ENCODE measurements around the gene BRSK1. TPM values are rescaled to one million over a fixed set of nuclear protein-coding genes. Genes with fewer than 3 reads are reported as not detected.

BRSK1 gene
- total RNA-seq, 2 experiments from 2014 or later = 5.6 to 5.7 TPM

DNA sequence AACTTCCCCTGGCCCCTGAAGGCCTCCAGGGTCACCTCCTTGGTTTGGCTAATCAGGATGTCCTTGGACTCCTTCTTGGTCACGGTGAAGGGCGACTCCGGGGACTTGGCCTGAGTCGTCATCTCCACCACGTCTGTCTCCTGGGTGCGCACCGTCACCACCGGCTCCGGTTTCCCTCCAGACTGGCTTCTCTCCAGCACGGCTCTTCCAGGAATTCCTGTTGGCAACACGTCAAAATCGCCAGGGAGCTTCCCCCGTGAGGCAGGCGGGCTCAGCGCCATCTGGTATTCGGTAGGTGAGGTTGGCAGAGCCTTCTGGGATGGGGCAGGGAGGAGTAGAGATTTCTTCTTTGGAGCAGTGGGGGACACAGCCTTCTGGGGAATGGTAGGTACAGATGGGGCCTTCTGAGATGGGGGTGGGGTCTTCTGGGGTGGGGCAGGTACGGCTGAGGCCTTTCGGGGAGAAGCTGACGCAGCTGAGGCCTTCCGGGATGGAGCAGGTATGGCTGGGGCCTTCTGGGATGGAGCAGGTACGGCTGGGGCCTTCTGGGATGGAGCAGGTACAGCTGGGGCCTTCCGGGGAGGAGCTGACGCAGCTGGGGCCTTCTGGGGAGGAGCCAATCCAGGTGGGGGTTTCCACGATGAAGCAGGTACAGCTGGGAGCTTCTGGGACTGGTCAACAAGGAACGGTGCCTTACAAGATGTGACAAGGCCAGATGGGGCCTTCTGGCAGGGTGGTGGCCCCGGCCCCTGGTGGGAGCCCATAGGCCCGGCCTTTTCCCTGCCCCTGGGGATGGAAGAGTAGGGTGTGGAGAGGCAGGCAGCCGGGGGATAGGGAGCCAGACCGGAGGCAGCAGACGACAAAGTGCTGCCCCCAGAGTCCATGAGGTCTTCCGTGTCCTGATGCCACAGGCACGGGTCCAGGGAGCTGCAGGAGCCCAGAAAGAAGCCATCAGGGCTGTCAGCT lies 75.4 kb downstream of the BRSK1 start:
- H3K4me3 Mint-ChIP-seq = no peak overlapping the region
- POLR2A ChIA-PET = interaction anchor here (1.2 kb wide), 1 partner anchor 48 kb away, joined by 4 read pairs; the partner anchor contains the start of gene UBE2S
- CTCF ChIA-PET = no interaction called here
- H3K36me3 Mint-ChIP-seq (ENCODE audit: low read depth) = no peaks in the 10 kb centered on the region
- H3K4me1 Mint-ChIP-seq = no peaks in the 10 kb centered on the region
- H3K9me3 Mint-ChIP-seq = no peaks in the 10 kb centered on the region
- no peak overlapping the region for H3K27ac Mint-ChIP-seq
- H3K27me3 Mint-ChIP-seq = peaks cover 16% of the 10 kb centered on the region
- no peak for DNase-seq

GRCh38 chr19:55360902-55361301 lies 77.1 kb downstream of the BRSK1 start:
- no peaks in the 10 kb centered on the region for H3K4me1 Mint-ChIP-seq
- peaks cover 9% of the 10 kb centered on the region for H3K27me3 Mint-ChIP-seq
- CTCF ChIA-PET = no interaction called here
- POLR2A ChIA-PET = no interaction called here
- no peak for DNase-seq
- H3K4me3 Mint-ChIP-seq = no peak overlapping the region
- H3K36me3 Mint-ChIP-seq (ENCODE audit: low read depth) = no peaks in the 10 kb centered on the region
- H3K9me3 Mint-ChIP-seq = no peaks in the 10 kb centered on the region
- no peak overlapping the region for H3K27ac Mint-ChIP-seq

Other genes with a start within 250 kb of the BRSK1 start
- gene GP6, start 245.7 kb upstream of the BRSK1 start, total RNA-seq = under 1 TPM in 1 of 2 experiments, not detected in 1; 0.18 TPM
- 10 to 100 TPM; 15.3 to 15.5 TPM for gene RDH13, start 220.8 kb upstream of the BRSK1 start, total RNA-seq
- 1 to 10 TPM; 6.9 to 7.6 TPM for gene EPS8L1, start 208.1 kb upstream of the BRSK1 start, total RNA-seq
- 100 to 1,000 TPM; 132 to 134 TPM for gene PPP1R12C, start 166.4 kb upstream of the BRSK1 start, total RNA-seq
- gene TNNT1, start 134.8 kb upstream of the BRSK1 start, total RNA-seq = under 1 TPM; 0.38 to 0.68 TPM
- gene TNNI3, start 126.3 kb upstream of the BRSK1 start, total RNA-seq = not detected
- not detected for gene DNAAF3, start 117.4 kb upstream of the BRSK1 start, total RNA-seq
- not detected for gene SYT5, start 103.7 kb upstream of the BRSK1 start, total RNA-seq
- not detected for gene PTPRH, start 74.5 kb upstream of the BRSK1 start, total RNA-seq
- 10 to 100 TPM; 10.3 to 12.4 TPM for gene TMEM86B, start 55.2 kb upstream of the BRSK1 start, total RNA-seq
- 100 to 1,000 TPM; 213 to 229 TPM for gene PPP6R1, start 25.0 kb upstream of the BRSK1 start, total RNA-seq
- 10 to 100 TPM; 28.9 to 29.0 TPM for gene HSPBP1, start 3.9 kb upstream of the BRSK1 start, total RNA-seq
- 1 to 10 TPM; 1.0 to 2.0 TPM for gene TMEM150B, start 41.3 kb downstream of the BRSK1 start, total RNA-seq
- 10 to 100 TPM; 27.2 to 28.9 TPM for gene KMT5C, start 55.9 kb downstream of the BRSK1 start, total RNA-seq
- gene COX6B2, start 70.7 kb downstream of the BRSK1 start, total RNA-seq = 1 to 10 TPM in 1 of 2 experiments, under 1 TPM in 1; 0.83 to 2.0 TPM
- gene GARIN5B, start 79.3 kb downstream of the BRSK1 start, total RNA-seq = not detected
- gene IL11, start 86.5 kb downstream of the BRSK1 start, total RNA-seq = under 1 TPM in 1 of 2 experiments, not detected in 1; 0.48 TPM
- not detected for gene TMEM190, start 92.8 kb downstream of the BRSK1 start, total RNA-seq
- gene TMEM238, start 100.3 kb downstream of the BRSK1 start, total RNA-seq = 10 to 100 TPM; 19.2 to 19.3 TPM
- 1,000 to 10,000 TPM; 3,004 to 3,026 TPM for gene RPL28, start 101.9 kb downstream of the BRSK1 start, total RNA-seq
- gene UBE2S, start 123.8 kb downstream of the BRSK1 start, total RNA-seq = 100 to 1,000 TPM; 277 to 284 TPM
- gene SHISA7, start 159.3 kb downstream of the BRSK1 start, total RNA-seq = not detected
- gene ISOC2, start 177.6 kb downstream of the BRSK1 start, total RNA-seq = 10 to 100 TPM; 14.5 to 16.7 TPM
- not detected for gene C19orf85, start 180.8 kb downstream of the BRSK1 start, total RNA-seq
- gene ZNF628, start 192.6 kb downstream of the BRSK1 start, total RNA-seq = 1 to 10 TPM; 6.7 to 9.1 TPM
- 10 to 100 TPM; 11.9 to 12.0 TPM for gene NAT14, start 201.2 kb downstream of the BRSK1 start, total RNA-seq
- under 1 TPM; 0.15 to 0.18 TPM for gene SSC5D, start 204.4 kb downstream of the BRSK1 start, total RNA-seq

All from activated CD4-positive, alpha-beta memory T cell treated with anti-CD3 and anti-CD28 coated beads, Interleukin-2, amount 10 ng/mL, durations not matched to agents 7 days and 5 days (primary cell).